Cardiac muscle cell (in vitro differentiated cells and primary cell): ENCODE data around the gene KRTAP12-3. TPM values are rescaled to one million over a fixed set of nuclear protein-coding genes. Genes with fewer than 3 reads are reported as not detected.
"Not testable (repeated sequence)": the region's sequence is repeated elsewhere in the genome, so short reads cannot be mapped to it uniquely, and the experiment has no call there.

ENCODE experiments used
- DNase-seq, 2 donors: peaks; one replicate each; pipeline versions ENCODE4 v3.0.0 to v3.0.0-alpha.2; 2010 to 2017; ENCODE audit warnings: low read depth in 1 of 2, low spot score in 1 of 2
- H3K27ac ChIP-seq: fragments of 200-600 bp; sonication (generic); 2 replicates; pipeline ENCODE4 v1.5.1; 2016
- H3K27me3 ChIP-seq: fragments of 200-600 bp; sonication (generic); 2 replicates; pipeline ENCODE4 v1.6.0; 2016; ENCODE audit warnings: control low read depth
- H3K36me3 ChIP-seq: fragments of 200-600 bp; sonication (generic); 2 replicates; pipeline ENCODE4 v1.5.1; 2016; ENCODE audit warnings: control low read depth
- H3K4me1 ChIP-seq: fragments of 200-600 bp; sonication (generic); 2 replicates; pipeline ENCODE4 v1.8.1; 2017; ENCODE audit warnings: low read depth, mild to moderate bottlenecking, mixed run types
- H3K4me3 ChIP-seq: fragments of 200-600 bp; sonication (generic); 2 replicates; pipeline ENCODE4 v1.5.1; 2016; ENCODE audit warnings: mild to moderate bottlenecking
- H3K9me3 ChIP-seq: fragments of 200-600 bp; sonication (generic); 2 replicates; pipeline ENCODE4 v1.5.1; 2017; ENCODE audit warnings: low read depth, mild to moderate bottlenecking, control low read depth
- polyA plus RNA-seq: library from polyadenylated mRNA; unstranded; fragments of >200 nt; fragmentation: Nextera tagmentation; extraction: Ambion mirVana; gene quantifications from 2 replicates; pipeline ENCODE4 v1.2.1, GENCODE V29; 2016
- total RNA-seq: library from RNA; depleted of rRNA; stranded (reverse); fragments of >200 nt; gene quantifications from 2 replicates; pipeline ENCODE4 v1.2.3, GENCODE V29; 2016
- TF ChIP-seq, protein P1 (sequence below): IDR thresholded peaks from 2 replicates; pipeline ENCODE4 v1.5.1; 2012; ENCODE audit warnings: low read depth, mild to moderate bottlenecking, low read length

The KRTAP12-3 gene
- total RNA-seq: not detected in 2 replicates
- polyA plus RNA-seq: not detected in 2 replicates

- Histone ChIP-seq H3K27ac (no peak within 1 kb of the TSS), H3K36me3 (no peaks in the 10 kb centered on the region), H3K4me1 (no peaks in the 10 kb centered on the region), H3K9me3 (no peaks in the 10 kb centered on the region), H3K27me3 (no peaks in the 10 kb centered on the region), H3K4me3 (no peak within 1 kb of the TSS)
- no peak for DNase-seq
- TF ChIP-seq, protein P1, sequence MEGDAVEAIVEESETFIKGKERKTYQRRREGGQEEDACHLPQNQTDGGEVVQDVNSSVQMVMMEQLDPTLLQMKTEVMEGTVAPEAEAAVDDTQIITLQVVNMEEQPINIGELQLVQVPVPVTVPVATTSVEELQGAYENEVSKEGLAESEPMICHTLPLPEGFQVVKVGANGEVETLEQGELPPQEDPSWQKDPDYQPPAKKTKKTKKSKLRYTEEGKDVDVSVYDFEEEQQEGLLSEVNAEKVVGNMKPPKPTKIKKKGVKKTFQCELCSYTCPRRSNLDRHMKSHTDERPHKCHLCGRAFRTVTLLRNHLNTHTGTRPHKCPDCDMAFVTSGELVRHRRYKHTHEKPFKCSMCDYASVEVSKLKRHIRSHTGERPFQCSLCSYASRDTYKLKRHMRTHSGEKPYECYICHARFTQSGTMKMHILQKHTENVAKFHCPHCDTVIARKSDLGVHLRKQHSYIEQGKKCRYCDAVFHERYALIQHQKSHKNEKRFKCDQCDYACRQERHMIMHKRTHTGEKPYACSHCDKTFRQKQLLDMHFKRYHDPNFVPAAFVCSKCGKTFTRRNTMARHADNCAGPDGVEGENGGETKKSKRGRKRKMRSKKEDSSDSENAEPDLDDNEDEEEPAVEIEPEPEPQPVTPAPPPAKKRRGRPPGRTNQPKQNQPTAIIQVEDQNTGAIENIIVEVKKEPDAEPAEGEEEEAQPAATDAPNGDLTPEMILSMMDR: no peak
These were observed at the start of gene KRTAP12-3 for GRCh38 chr21:44657635-44658540. KRTAP12-3 (plus strand) TSS chr21:44657932; CDS start chr21:44657980, 48 bp downstream.

- TF ChIP-seq, protein P1: no peak
- Histone ChIP-seq H3K27me3 (no peaks in the 10 kb centered on the region), H3K9me3 (no peaks in the 10 kb centered on the region), H3K36me3 (no peaks in the 10 kb centered on the region), H3K4me1 (no peaks in the 10 kb centered on the region), H3K4me3 (no peak overlapping the region), H3K27ac (no peak overlapping the region)
- DNase-seq: no peak
These were observed 48.5 kb upstream of the KRTAP12-3 start for GRCh38 chr21:44609193-44609592.

DNA sequence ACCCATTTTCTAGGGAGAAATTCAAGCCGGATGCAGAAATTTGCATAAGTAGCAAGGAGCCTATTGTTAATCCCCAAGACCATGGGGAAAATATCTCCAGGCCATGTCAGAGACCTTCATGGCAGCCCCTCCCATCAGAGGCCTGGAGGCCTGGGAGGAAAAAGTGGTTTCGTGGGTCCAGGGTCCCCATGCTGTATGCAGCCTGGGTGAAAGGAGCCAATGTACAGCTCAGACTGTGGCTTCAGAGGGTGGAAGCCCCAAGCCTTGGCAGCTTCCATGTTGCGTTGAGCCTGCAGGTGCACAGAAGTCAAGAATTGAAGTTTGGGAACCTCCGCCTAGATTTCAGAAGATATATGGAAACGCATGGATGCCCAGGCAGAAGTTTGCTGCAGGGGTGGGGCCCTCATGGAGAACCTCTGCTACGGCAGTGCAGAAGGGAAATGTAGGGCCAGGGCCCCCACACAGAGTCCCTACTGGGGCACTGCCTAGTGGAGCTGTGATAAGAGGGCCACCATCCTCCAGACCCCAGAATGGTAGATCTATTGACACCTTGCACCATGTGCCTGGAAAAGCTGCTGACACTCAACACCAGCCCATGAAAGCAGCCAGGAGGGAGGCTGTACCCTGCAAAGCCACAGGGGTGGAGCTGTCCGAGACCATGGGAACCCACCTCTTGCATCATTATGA is 47.4 kb upstream of the KRTAP12-3 start:
- H3K36me3 ChIP-seq, H3K4me1 ChIP-seq, DNase-seq, H3K9me3 ChIP-seq, H3K27ac ChIP-seq, H3K4me3 ChIP-seq, H3K27me3 ChIP-seq: not testable (repeated sequence)

DNA sequence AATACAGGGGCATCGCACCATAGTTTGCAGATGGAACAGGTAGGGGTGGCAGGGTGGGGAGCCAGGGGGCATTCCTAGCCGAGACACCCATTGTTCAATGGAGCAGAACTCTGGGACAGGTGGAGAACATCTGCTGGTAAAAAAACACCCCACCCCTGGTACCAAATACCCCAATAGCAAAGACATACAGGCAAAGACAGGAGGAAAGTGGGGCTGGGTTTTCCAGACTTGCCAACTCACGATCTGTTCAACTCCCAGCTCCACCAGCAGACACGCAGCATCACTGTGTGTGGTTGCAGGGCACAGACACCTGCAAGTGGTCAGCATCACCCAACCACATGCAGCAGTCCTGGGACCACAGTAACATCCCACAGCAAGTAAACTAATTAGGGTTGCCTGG is 46.2 kb upstream of the KRTAP12-3 start:
- Histone ChIP-seq H3K27ac (no peak overlapping the region), H3K36me3 (no peaks in the 10 kb centered on the region), H3K9me3 (no peaks in the 10 kb centered on the region), H3K4me1 (no peaks in the 10 kb centered on the region), H3K4me3 (no peak overlapping the region), H3K27me3 (no peaks in the 10 kb centered on the region)
- TF ChIP-seq, protein P1: no peak
- no peak for DNase-seq

DNA sequence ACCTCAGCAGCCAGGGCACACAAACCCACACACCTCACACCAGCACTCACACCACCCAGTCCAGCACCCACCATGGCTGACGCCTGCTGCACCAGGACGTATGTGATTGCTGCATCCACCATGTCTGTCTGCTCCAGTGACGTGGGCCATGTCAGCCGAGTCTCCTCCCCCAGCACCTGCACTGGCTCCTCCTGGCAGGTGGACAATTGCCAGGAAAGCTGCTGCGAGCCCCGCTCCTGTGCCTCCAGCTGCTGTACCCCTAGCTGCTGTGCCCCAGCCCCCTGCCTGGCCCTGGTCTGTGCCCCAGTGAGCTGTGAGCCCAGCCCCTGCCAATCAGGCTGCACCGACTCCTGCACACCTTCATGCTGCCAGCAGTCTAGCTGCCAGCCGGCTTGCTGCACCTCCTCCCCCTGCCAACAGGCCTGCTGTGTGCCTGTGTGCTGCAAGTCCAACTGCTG is 45.7 kb upstream of the KRTAP12-3 start, which contains the start of gene KRTAP10-8:
Gene KRTAP10-8 (plus strand): TSS at position 51 of the 458 bp plus-strand sequence. CDS start 22 bp downstream, at position 73.
- Histone ChIP-seq H3K4me1 (no peaks in the 10 kb centered on the region), H3K4me3 (no peak within 1 kb of the TSS), H3K27ac (no peak within 1 kb of the TSS), H3K27me3 (no peaks in the 10 kb centered on the region), H3K36me3 (no peaks in the 10 kb centered on the region), H3K9me3 (no peaks in the 10 kb centered on the region)
- TF ChIP-seq, protein P1: no peak
- DNase-seq: no peak
